ENCODE measurements around the gene PRPF8. TPM values are rescaled to one million over a fixed set of nuclear protein-coding genes. Genes with fewer than 3 reads are reported as not detected.
A peak's percentile ranks its signal among the peaks of the same experiment; 100 is the strongest.

The PRPF8 gene
- total RNA-seq (2021) (439 and 450 TPM in 2 replicates), Bru-seq, nascent RNA (percentile 85 among the genes with signal in this experiment), BruChase-seq, experiment 1, labeled RNA remaining after a 2-hour chase (percentile 96 among the genes with signal in this experiment), BruChase-seq, experiment 2, labeled RNA remaining after a 6-hour chase (percentile 99 among the genes with signal in this experiment)
- long read RNA-seq, full-length matches to known transcripts = 92 of 256 reads
- long read RNA-seq, partial matches to known transcripts = 141 of 256 reads
- long read RNA-seq, other reads (novel, unspliced or antisense) = 23 of 256 reads

- H3K4me1 ChIP-seq (ENCODE audit: insufficient read depth, low read length, poor library complexity, severe bottlenecking) = peaks cover 8% of the 10 kb centered on the region
- intact Hi-C loops (cut with micrococcal nuclease; ENCODE audit: unreplicated experiment) = no loop called here
- TF ChIP-seq EZH2 (IDR thresholded peaks at IDR 0.05; ENCODE audit: borderline replicate concordance, low read depth, low read length, poor library complexity, severe bottlenecking) = no peak
- TF ChIP-seq CTCF (conservative IDR thresholded peaks at IDR 0.05; ENCODE audit: low read depth, low read length) = no peak
- peak; percentile 99 for DNase-seq (ENCODE audit: low spot score)
- H3K27ac ChIP-seq (ENCODE audit: low read depth, low read length, poor library complexity, severe bottlenecking) = peak within 1 kb of the TSS; percentile 94
- no TSS peak for BruUV-seq (replicated peaks)
- H3K9me3 ChIP-seq (ENCODE audit: low read depth, low read length, poor library complexity, severe bottlenecking) = no peaks in the 10 kb centered on the region
- CTCF ChIA-PET = interaction anchor here (1.5 kb wide), 2 partner anchors 16 to 36 kb away, joined by 4 to 6 read pairs; partner anchors contain the start of gene RILP
- POLR2A ChIA-PET (ENCODE audit: low non-redundant PET) = interaction anchor here (0.7 kb wide), 1 partner anchor 147 kb away, joined by 3 read pairs; no protein-coding TSS in a partner anchor
- H3K4me3 ChIP-seq (ENCODE audit: low read depth, low read length, poor library complexity, severe bottlenecking) = peak within 1 kb of the TSS; percentile 98
- peaks cover 39% of the 10 kb centered on the region for H3K36me3 ChIP-seq (ENCODE audit: insufficient read depth, low read length, poor library complexity, severe bottlenecking)
- no peaks in the 10 kb centered on the region for H3K27me3 ChIP-seq (replicated peaks; ENCODE audit: insufficient read depth, low read depth, low read length, poor library complexity)
Measured at GRCh38 chr17:1684378-1685189, at the start of gene PRPF8. Gene PRPF8, minus strand, starts transcription at chr17:1684867. Its CDS starts 296 bp downstream, at chr17:1684571.

GRCh38 chr17:1733759-1734158 is 49.1 kb upstream of the PRPF8 start:
- intact Hi-C loops (cut with micrococcal nuclease; ENCODE audit: unreplicated experiment) = no loop called here
- no peak for TF ChIP-seq CTCF (conservative IDR thresholded peaks at IDR 0.05; ENCODE audit: low read depth, low read length)
- TF ChIP-seq EZH2 (IDR thresholded peaks at IDR 0.05; ENCODE audit: borderline replicate concordance, low read depth, low read length, poor library complexity, severe bottlenecking) = no peak
- no peak overlapping the region for H3K27ac ChIP-seq (ENCODE audit: low read depth, low read length, poor library complexity, severe bottlenecking)
- no peak for DNase-seq (ENCODE audit: low spot score)
- H3K4me1 ChIP-seq (ENCODE audit: insufficient read depth, low read length, poor library complexity, severe bottlenecking) = peaks cover 18% of the 10 kb centered on the region
- BruUV-seq (replicated peaks) = no TSS peak
- H3K4me3 ChIP-seq (ENCODE audit: low read depth, low read length, poor library complexity, severe bottlenecking) = no peak overlapping the region
- ChIA-PET POLR2A (ENCODE audit: low non-redundant PET) (no interaction called here), CTCF (no interaction called here)
- H3K27me3 ChIP-seq (replicated peaks; ENCODE audit: insufficient read depth, low read depth, low read length, poor library complexity) = no peaks in the 10 kb centered on the region
- no peaks in the 10 kb centered on the region for H3K36me3 ChIP-seq (ENCODE audit: insufficient read depth, low read length, poor library complexity, severe bottlenecking)
- H3K9me3 ChIP-seq (ENCODE audit: low read depth, low read length, poor library complexity, severe bottlenecking) = no peaks in the 10 kb centered on the region

- intact Hi-C loops (cut with micrococcal nuclease; ENCODE audit: unreplicated experiment) = no loop called here
- Histone ChIP-seq H3K36me3 (ENCODE audit: insufficient read depth, low read length, poor library complexity, severe bottlenecking) (no peaks in the 10 kb centered on the region), H3K4me3 (ENCODE audit: low read depth, low read length, poor library complexity, severe bottlenecking) (no peak overlapping the region), H3K27me3 (replicated peaks; ENCODE audit: insufficient read depth, low read depth, low read length, poor library complexity) (no peaks in the 10 kb centered on the region), H3K27ac (ENCODE audit: low read depth, low read length, poor library complexity, severe bottlenecking) (no peak overlapping the region), H3K9me3 (ENCODE audit: low read depth, low read length, poor library complexity, severe bottlenecking) (no peaks in the 10 kb centered on the region), H3K4me1 (ENCODE audit: insufficient read depth, low read length, poor library complexity, severe bottlenecking) (peaks cover 18% of the 10 kb centered on the region)
- ChIA-PET CTCF (no interaction called here), POLR2A (ENCODE audit: low non-redundant PET) (no interaction called here)
- TF ChIP-seq EZH2 (IDR thresholded peaks at IDR 0.05; ENCODE audit: borderline replicate concordance, low read depth, low read length, poor library complexity, severe bottlenecking) (no peak), CTCF (conservative IDR thresholded peaks at IDR 0.05; ENCODE audit: low read depth, low read length) (no peak)
- BruUV-seq (replicated peaks) = no TSS peak
- DNase-seq (ENCODE audit: low spot score) = no peak
Measured at GRCh38 chr17:1732833-1733321, 48.2 kb upstream of the PRPF8 start.
